GM12878 (cell line): ENCODE data around the gene AFAP1L2. TPM values are rescaled to one million over a fixed set of nuclear protein-coding genes. Genes with fewer than 3 reads are reported as not detected.

Source experiments
- ATAC-seq: fragments of 200-7000 bp; cut with Tn5 transposase; 3 replicates; pipeline ENCODE4 v1.9.1; 2020; ENCODE audit warnings: mild to moderate bottlenecking, moderate library complexity
- BruUV-seq: library from RNA; stranded (reverse); fragments of 400-500 nt; replicated peaks from 2 replicates; lab custom pipeline; 2021; lab: Mats Ljungman, UMichigan
- CTCF ChIA-PET: fragments of 300-600 bp; sonication (Branson Sonifier 250); formaldehyde crosslinking; extraction: SDS; loops from one replicate; lab custom pipeline; 2021; ENCODE audit warnings: inconsistent platforms; lab: Yijun Ruan, JAX
- POLR2A ChIA-PET: fragments of 350-600 bp; formaldehyde crosslinking; extraction: SDS; loops from one replicate; lab custom pipeline; 2021; ENCODE audit warnings: inconsistent platforms; lab: Charles Lee
- RAD21 ChIA-PET: fragments of 300-600 bp; sonication (Branson Sonifier 250); formaldehyde crosslinking; loops from one replicate; lab custom pipeline; 2023; ENCODE audit warnings: antibody characterized with exemption; ENCODE audit not compliant: unreplicated experiment; lab: Charles Lee
- SMC1A ChIA-PET: fragments of 300-600 bp; sonication (Branson Sonifier 250); formaldehyde crosslinking; loops from one replicate; lab custom pipeline; 2023; ENCODE audit not compliant: unreplicated experiment, uncharacterized antibody; lab: Charles Lee
- DNase-seq: peaks from one replicate; pipeline ENCODE4 v3.0.0-alpha.2; 2011; ENCODE audit warnings: low read depth, low spot score
- FAIRE-seq: peaks from 3 replicates; lab custom pipeline; 2011; peaks lifted over from hg19 to GRCh38; lab: Jason Lieb, UNC
- H2AFZ ChIP-seq: 2 replicates; pipeline ENCODE4 v1.6.0; 2011; ENCODE audit warnings: low read depth, low read length, control low read depth; ENCODE audit not compliant: control insufficient read depth
- H3K27ac ChIP-seq: 2 replicates; pipeline ENCODE4 v1.5.1; 2011; ENCODE audit warnings: control low read depth; ENCODE audit not compliant: control insufficient read depth, insufficient read depth
- H3K27me3 ChIP-seq, 2 experiments: replicated peaks in 1 of 2; 2 replicates each; pipeline versions ENCODE4 v1.6.0 to v1.6.1; 2011; ENCODE audit warnings: low read length in 1 of 2; ENCODE audit not compliant: control insufficient read depth in 2 of 2, insufficient read depth in 2 of 2
- H3K36me3 ChIP-seq, 2 experiments: 2 replicates each; pipeline ENCODE4 v1.5.1; 2011; ENCODE audit warnings: low read length in 1 of 2; ENCODE audit not compliant: control insufficient read depth in 2 of 2, insufficient read depth in 2 of 2
- H3K4me1 ChIP-seq: 2 replicates; pipeline ENCODE4 v1.6.1; 2011; ENCODE audit warnings: mild to moderate bottlenecking, low read length, moderate library complexity, mixed read lengths; ENCODE audit not compliant: control insufficient read depth, insufficient read depth
- H3K4me2 ChIP-seq: 2 replicates; pipeline ENCODE4 v1.6.0; 2011; ENCODE audit warnings: control low read depth; ENCODE audit not compliant: control insufficient read depth, insufficient read depth
- H3K4me3 ChIP-seq: fragments of 200-600 bp; sonication (generic); 2 replicates; pipeline ENCODE4 v1.5.1; 2016
- H3K79me2 ChIP-seq: 2 replicates; pipeline ENCODE4 v1.6.0; 2011; ENCODE audit warnings: low read length; ENCODE audit not compliant: control insufficient read depth, insufficient read depth
- H3K9ac ChIP-seq: 2 replicates; pipeline ENCODE4 v1.8.0; 2011; ENCODE audit warnings: low read length, control low read depth, mixed read lengths; ENCODE audit not compliant: control insufficient read depth, insufficient read depth
- H3K9me3 ChIP-seq: replicated peaks from 3 replicates; pipeline ENCODE4 v1.5.1; 2011; ENCODE audit warnings: mild to moderate bottlenecking, low read length; ENCODE audit not compliant: control insufficient read depth, insufficient read depth
- H4K20me1 ChIP-seq: 2 replicates; pipeline ENCODE4 v1.6.0; 2011; ENCODE audit not compliant: control insufficient read depth, insufficient read depth
- EGR1 ChIP-seq, 2 experiments: IDR thresholded peaks; 1 replicate in 1 of 2; 2 replicates in 1 of 2; pipeline ENCODE4 v1.6.1; 2011 to 2012; ENCODE audit warnings: low read depth in 2 of 2, low read length in 2 of 2, borderline replicate concordance in 1 of 2, mild to moderate bottlenecking in 1 of 2, moderate library complexity in 1 of 2
- FOS ChIP-seq: IDR thresholded peaks from 3 replicates; pipeline ENCODE4 v1.6.1; 2011; ENCODE audit warnings: borderline replicate concordance; ENCODE audit not compliant: insufficient read length; ENCODE audit errors: extremely low read depth
- GATAD2B ChIP-seq: fragments of 450-650 bp; conservative IDR thresholded peaks from 2 replicates; pipeline ENCODE4 v1.6.1; 2017; ENCODE audit warnings: low read depth, mild to moderate bottlenecking, moderate library complexity
- IRF4 ChIP-seq: IDR thresholded peaks from 2 replicates; pipeline ENCODE4 v1.6.1; 2011; ENCODE audit warnings: low read depth, low read length
- MXI1 ChIP-seq: fragments of 150-350 bp; IDR thresholded peaks from 2 replicates; pipeline ENCODE4 v1.6.1; 2011; ENCODE audit warnings: low read depth, mild to moderate bottlenecking, inconsistent platforms, low read length, improper control_type of control experiment
- PAX5 ChIP-seq: IDR thresholded peaks from 2 replicates; pipeline ENCODE4 v1.6.1; 2011; ENCODE audit warnings: low read depth, low read length, borderline replicate concordance
- RBBP5 ChIP-seq: fragments of 200-600 bp; sonication (generic); conservative IDR thresholded peaks from 2 replicates; pipeline ENCODE4 v1.6.1; 2016
- SKIL ChIP-seq: fragments of 450-650 bp; IDR thresholded peaks from 2 replicates; pipeline ENCODE4 v1.6.1; 2017; ENCODE audit warnings: mild to moderate bottlenecking, low read depth, inconsistent platforms; ENCODE audit not compliant: poor library complexity, severe bottlenecking
- whole genome bisulfite sequencing: methylation state at CpG from one replicate; pipeline ENCODE4 v1.1.6; 2016; ENCODE audit warnings: low lambda C conversion rate; ENCODE audit not compliant: insufficient replicate concordance, insufficient coverage; ENCODE audit errors: missing lambda C conversion rate; 5-methylcytosine and 5-hydroxymethylcytosine counted together
- in situ Hi-C: fragments of 300-500 bp; cut with MboI; formaldehyde crosslinking; loops from 9 replicates; pipeline ENCODE4 v1.14.3; 2018; ENCODE audit warnings: mixed read lengths
- intact Hi-C: fragments of 100-400 bp; cut with micrococcal nuclease; formaldehyde crosslinking; loops from one replicate; pipeline ENCODE4 v1.14.2; 2022; ENCODE audit not compliant: unreplicated experiment
- polyA plus RNA-seq, 11 experiments: library from polyadenylated mRNA; depleted of rRNA in 4 of 11; unstranded in 6 of 11; stranded (reverse) in 5 of 11; fragments of >200 nt; fragmentation: Nextera tagmentation in 4 of 11; fragmentation: Illumina TruSeq in 1 of 11; extraction: Ambion mirVana in 4 of 11; extraction: Trizol in 1 of 11; gene quantifications; 1 replicate in 1 of 11; 2 replicates in 10 of 11; pipeline versions ENCODE4 v1.2.1 to v1.2.3, GENCODE V29; 2011 to 2016; ENCODE audit warnings: inconsistent platforms in 2 of 11, missing spikeins in 2 of 11, low read depth in 1 of 11
- total RNA-seq, 4 experiments: library from RNA; depleted of rRNA in 3 of 4; stranded (reverse); fragments of >200 nt in 3 of 4; fragmentation: Illumina TruSeq in 1 of 4; extraction: Trizol in 1 of 4; gene quantifications; 2 replicates each; pipeline versions ENCODE4 v1.2.1 to v1.2.3, GENCODE V29; 2013 to 2021

The AFAP1L2 gene
- total and polyA plus RNA-seq, 10 of the 15 experiments (the other 5 are each of a cell fraction or from before 2014, with no cell fraction given), result 0.03 to 4.0 (median 0.34) TPM

DNA sequence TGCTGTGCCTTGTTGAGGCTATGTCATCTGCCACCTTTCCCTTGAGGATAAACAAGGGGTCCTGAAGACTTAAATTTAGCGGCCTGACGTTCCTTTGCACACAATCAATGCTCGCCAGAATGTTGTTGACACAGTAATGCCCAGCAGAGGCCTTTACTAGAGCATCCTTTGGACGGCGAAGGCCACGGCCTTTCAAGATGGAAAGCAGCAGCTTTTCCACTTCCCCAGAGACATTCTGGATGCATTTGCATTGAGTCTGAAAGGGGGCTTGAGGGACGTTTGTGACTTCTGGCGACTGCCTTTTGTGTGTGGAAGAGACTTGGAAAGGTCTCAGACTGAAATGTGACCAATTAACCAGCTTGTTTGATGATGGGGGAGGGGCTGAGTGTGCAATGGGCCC is 112.8 kb downstream of the AFAP1L2 start:
- no peak for DNase-seq
- 44% methylated on average over 8 of the region's 8 CpGs for WGBS
- CTCF ChIA-PET, result interaction anchor here (1.2 kb wide), 1 partner anchor 12 kb away, joined by 4 read pairs; no protein-coding TSS in a partner anchor

More for the DNA sequence above, 112.8 kb downstream of the AFAP1L2 start:
- no peaks in the 10 kb centered on the region for H3K36me3 ChIP-seq
- no peak overlapping the region for H3K4me2 ChIP-seq
- TF ChIP-seq IRF4 (no peak), GATAD2B (no peak), EGR1 (IDR thresholded peaks at IDR 0.05; ENCODE audit: borderline replicate concordance in 1 of 2, low read depth in 2 of 2, low read length in 2 of 2) (no peak), SKIL (no peak), PAX5 (no peak), MXI1 (no peak), RBBP5 (no peak), FOS (no peak)
- peaks cover 7% of the 10 kb centered on the region; the same call in 1 of the 3 replicates for H3K9me3 ChIP-seq
- H2AFZ ChIP-seq, result no peak overlapping the region
- FAIRE-seq, result no peak
- no peaks in the 10 kb centered on the region for H4K20me1 ChIP-seq
- no peaks in the 10 kb centered on the region for H3K27me3 ChIP-seq
- no peaks in the 10 kb centered on the region for H3K79me2 ChIP-seq
- POLR2A ChIA-PET, result no interaction called here
- H3K4me3 ChIP-seq, result no peak overlapping the region
- RAD21 ChIA-PET, result no interaction called here
- H3K9ac ChIP-seq, result no peak overlapping the region
- intact Hi-C loops (no loop called here), in situ Hi-C loops (no loop called here)
- SMC1A ChIA-PET, result no interaction called here
- no TSS peak for BruUV-seq
- H3K27ac ChIP-seq, result no peak overlapping the region
- no peaks in the 10 kb centered on the region for H3K4me1 ChIP-seq
- no peak for ATAC-seq
